NB4 (cell line): ENCODE measurements around the gene ELMOD1.

Source experiments
- CTCF ChIP-seq: IDR thresholded peaks from one replicate; pipeline ENCODE4 v1.5.1; 2012; ENCODE audit warnings: low read depth, low read length
- POLR2A ChIP-seq: IDR thresholded peaks from 2 replicates; pipeline ENCODE4 v1.6.1; 2011; ENCODE audit warnings: mild to moderate bottlenecking; ENCODE audit not compliant: insufficient read length; ENCODE audit errors: extremely low read depth

- TF ChIP-seq POLR2A (no peak), CTCF (no peak)
Observed at GRCh38 chr11:107545101-107545514, 45.8 kb upstream of the ELMOD1 start.
